GM12874 (cell line): ENCODE measurements around the gene INPP5F.

Experiments
- TF ChIP-seq, protein P1 (sequence below): IDR thresholded peaks from 2 replicates; pipeline ENCODE4 v1.5.1; 2011; ENCODE audit warnings: low read depth, mild to moderate bottlenecking, control low read depth, low read length, moderate library complexity; ENCODE audit not compliant: insufficient read depth

INPP5F gene

DNA sequence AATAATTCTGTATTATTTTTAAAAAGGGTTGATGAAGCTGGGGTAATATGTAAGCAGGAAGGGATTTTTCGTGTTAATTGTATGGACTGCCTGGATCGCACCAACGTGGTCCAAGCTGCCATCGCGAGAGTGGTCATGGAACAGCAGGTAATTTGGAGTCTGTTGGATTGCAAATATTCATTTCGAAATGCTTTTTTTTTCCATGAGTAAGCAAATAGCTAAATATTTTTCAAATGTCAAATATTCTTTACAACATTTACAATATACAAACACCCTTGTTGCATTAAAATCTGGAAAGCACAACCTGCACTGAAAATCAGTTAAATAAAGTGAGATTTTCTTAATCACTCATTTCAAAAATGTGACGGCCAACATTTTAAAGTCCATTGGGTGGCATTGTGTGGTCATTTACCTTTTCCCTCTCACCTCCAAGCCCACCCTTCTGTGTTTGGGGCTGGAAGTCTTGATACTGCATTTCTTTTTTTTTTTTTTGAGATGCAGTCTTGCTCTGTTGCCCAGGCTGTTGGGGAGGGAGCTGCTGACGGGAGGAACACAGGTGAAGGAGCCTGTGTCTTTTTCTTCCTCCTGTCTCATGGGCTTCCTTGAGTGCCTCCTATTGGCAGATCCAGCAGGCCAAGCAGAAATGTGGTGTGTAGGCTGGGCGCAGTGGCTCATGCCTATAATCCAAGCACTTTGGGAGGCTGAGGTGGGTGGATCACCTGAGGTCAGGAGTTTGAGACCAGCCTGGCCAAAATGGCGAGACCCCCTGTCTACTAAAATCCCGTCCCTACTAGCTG is 80.7 kb downstream of the INPP5F start:
- TF ChIP-seq, protein P1, sequence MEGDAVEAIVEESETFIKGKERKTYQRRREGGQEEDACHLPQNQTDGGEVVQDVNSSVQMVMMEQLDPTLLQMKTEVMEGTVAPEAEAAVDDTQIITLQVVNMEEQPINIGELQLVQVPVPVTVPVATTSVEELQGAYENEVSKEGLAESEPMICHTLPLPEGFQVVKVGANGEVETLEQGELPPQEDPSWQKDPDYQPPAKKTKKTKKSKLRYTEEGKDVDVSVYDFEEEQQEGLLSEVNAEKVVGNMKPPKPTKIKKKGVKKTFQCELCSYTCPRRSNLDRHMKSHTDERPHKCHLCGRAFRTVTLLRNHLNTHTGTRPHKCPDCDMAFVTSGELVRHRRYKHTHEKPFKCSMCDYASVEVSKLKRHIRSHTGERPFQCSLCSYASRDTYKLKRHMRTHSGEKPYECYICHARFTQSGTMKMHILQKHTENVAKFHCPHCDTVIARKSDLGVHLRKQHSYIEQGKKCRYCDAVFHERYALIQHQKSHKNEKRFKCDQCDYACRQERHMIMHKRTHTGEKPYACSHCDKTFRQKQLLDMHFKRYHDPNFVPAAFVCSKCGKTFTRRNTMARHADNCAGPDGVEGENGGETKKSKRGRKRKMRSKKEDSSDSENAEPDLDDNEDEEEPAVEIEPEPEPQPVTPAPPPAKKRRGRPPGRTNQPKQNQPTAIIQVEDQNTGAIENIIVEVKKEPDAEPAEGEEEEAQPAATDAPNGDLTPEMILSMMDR, result no peak

GRCh38 chr10:119807960-119808697 is 82.3 kb downstream of the INPP5F start:
- TF ChIP-seq, protein P1, result no peak

DNA sequence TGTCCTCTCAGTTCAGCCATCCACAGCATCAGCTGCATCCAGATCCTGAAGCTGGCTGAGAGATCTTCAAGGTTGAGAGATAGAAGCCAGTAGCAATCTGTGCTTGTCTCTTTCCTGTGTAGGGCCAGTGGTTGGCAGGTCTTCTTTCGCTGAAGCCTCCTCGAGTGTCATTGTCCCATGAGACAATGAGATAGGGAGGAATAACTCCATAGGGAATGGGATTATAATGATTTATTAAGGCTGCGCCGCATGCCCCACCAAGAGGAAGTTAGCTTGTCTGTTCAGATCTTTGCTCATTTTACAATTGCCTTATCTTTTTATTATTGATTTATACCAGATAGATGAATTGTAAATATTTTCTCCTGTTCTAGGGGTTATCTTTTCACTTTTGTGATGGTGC is 85.3 kb downstream of the INPP5F start:
- TF ChIP-seq, protein P1, result no peak

DNA sequence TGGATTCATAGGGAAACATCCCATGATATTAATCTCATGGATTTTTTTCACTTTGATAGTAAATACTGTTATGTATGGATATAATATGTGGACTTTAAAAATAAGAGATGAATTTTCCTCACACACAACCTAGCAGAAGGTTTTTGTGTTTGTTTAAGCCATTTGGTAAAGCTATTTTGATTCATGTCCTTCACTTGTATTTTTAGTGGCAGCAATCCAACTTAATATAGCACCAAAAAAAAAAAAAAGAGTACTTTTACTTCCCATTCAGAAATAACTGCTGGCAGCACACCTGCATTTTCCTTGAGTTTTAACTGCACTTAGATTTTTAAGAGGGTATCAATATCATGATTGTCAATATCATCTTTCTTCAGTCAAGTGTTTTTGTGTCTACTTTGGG is 86.8 kb downstream of the INPP5F start:
- TF ChIP-seq, protein P1, result no peak

DNA sequence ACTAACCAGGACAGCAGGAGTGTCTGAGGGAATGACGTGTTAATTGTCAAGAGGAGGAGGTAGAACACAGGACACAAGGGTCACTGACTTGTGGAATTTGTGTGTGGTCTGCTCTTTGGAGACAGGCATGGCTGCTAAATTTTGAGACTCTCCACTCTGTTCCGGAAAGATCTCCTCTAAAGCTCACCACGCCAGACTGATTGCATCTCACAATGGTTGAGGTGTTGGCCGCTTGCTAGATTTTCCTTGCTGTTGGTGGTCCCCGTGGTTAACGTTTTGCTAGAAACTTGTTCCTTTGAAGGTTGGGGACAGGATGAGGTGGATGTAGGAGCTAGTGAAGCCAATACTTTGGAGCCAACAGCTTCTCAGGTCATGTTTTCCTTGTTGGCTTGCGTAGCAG is 89.8 kb downstream of the INPP5F start:
- TF ChIP-seq, protein P1, result no peak

- TF ChIP-seq, protein P1, result no peak
Measured at GRCh38 chr10:119817991-119818888, 92.4 kb downstream of the INPP5F start.

DNA sequence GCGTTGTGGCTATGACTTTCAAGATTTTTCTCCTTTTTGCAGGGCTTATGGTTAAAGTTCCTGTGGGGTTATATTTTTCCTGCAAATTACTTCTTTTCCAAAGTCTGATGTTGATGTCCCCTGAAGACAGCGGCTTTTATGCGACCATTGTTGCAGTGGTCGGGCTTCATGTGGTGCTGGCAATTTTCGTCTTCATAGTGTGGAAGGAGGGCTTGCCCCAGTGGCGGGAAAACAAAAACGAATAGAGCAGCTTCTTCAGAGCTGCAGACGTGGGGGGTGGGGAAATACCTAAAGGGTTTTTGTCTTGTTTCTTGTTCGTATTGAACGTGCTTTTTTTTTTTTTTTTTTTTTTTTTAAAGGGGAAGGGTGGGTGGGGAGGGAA is 93.0 kb downstream of the INPP5F start:
- TF ChIP-seq, protein P1, result no peak
